Measurements from ENCODE around the gene PCBP4. TPM values are rescaled to one million over a fixed set of nuclear protein-coding genes. Genes with fewer than 3 reads are reported as not detected.

Gene PCBP4
- total RNA-seq, 1 experiment from 2014 or later, result 65.7 TPM

DNA sequence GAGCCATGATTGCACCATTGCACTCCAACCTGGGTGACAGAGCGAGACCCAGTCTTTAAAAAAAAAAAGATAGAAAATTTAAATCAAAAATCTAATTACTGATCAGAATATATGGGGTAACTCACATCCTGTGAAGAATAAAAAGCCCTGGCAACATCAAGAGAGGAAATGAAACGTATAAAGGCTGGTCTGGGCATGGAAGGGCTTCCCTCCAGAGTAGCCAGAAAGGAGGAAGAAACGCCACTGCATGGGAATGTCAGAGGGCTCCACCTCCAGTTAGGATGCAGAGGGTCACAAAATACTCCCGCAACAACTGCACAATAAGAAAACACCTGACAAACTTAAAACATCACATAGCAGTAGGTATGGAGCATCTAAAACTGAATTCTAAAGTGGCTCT lies 59.2 kb downstream of the PCBP4 start:
- DNase-seq (ENCODE audit: low read depth), result no peak

Other genes with a start within 250 kb of the PCBP4 start
- gene IQCF6, start 188.2 kb downstream of the PCBP4 start, total RNA-seq (2014; rRNA removed; shearing (Covaris generic)), result not detected in 2 replicates
- gene IQCF2, start 105.8 kb downstream of the PCBP4 start, total RNA-seq (2014; rRNA removed; shearing (Covaris generic)), result not detected in 2 replicates
- not detected in 2 replicates for gene IQCF5, start 91.9 kb downstream of the PCBP4 start, total RNA-seq (2014; rRNA removed; shearing (Covaris generic))
- not detected in 2 replicates for gene IQCF1, start 64.1 kb downstream of the PCBP4 start, total RNA-seq (2014; rRNA removed; shearing (Covaris generic))
- gene RRP9, start 25.6 kb downstream of the PCBP4 start, total RNA-seq (2014; rRNA removed; shearing (Covaris generic)), result 29.0 and 37.6 TPM in 2 replicates
- gene PARP3, start 25.1 kb downstream of the PCBP4 start, total RNA-seq (2014; rRNA removed; shearing (Covaris generic)), result 31.4 and 34.0 TPM in 2 replicates
- gene GPR62, start 12.1 kb downstream of the PCBP4 start, total RNA-seq (2014; rRNA removed; shearing (Covaris generic)), result not detected in 2 replicates
- 36.8 and 37.5 TPM in 2 replicates for gene ABHD14B, start 6.6 kb upstream of the PCBP4 start, total RNA-seq (2014; rRNA removed; shearing (Covaris generic))
- gene ABHD14A, start 7.6 kb upstream of the PCBP4 start, total RNA-seq (2014; rRNA removed; shearing (Covaris generic)), result 21.9 and 29.1 TPM in 2 replicates
- gene ACY1, start 16.1 kb upstream of the PCBP4 start, total RNA-seq (2014; rRNA removed; shearing (Covaris generic)), result 50.0 and 55.1 TPM in 2 replicates
- gene RPL29, start 28.4 kb upstream of the PCBP4 start, total RNA-seq (2014; rRNA removed; shearing (Covaris generic)), result 1,313 and 1,434 TPM in 2 replicates
- gene DUSP7, start 89.1 kb upstream of the PCBP4 start, total RNA-seq (2014; rRNA removed; shearing (Covaris generic)), result 16.9 and 18.5 TPM in 2 replicates
- gene POC1A, start 187.0 kb upstream of the PCBP4 start, total RNA-seq (2014; rRNA removed; shearing (Covaris generic)), result 20.4 and 21.4 TPM in 2 replicates
- gene ALAS1, start 230.7 kb upstream of the PCBP4 start, total RNA-seq (2014; rRNA removed; shearing (Covaris generic)), result 32.0 and 37.6 TPM in 2 replicates